Measurements from ENCODE around the gene SOS2. TPM values are rescaled to one million over a fixed set of nuclear protein-coding genes. Genes with fewer than 3 reads are reported as not detected.
A peak's percentile ranks its signal among the peaks of the same experiment; 100 is the strongest.

Gene SOS2
- polyA plus RNA-seq, 4 donors, result 9.5 to 25.7 (median 21.7) TPM

GRCh38 chr14:50121486-50121885 lies 109.9 kb downstream of the SOS2 start:
- H3K27me3 ChIP-seq (ENCODE audit: control insufficient read depth in 3 of 3, insufficient read depth in 3 of 3, low read length in 3 of 3), result no peaks in the 10 kb centered on the region
- DNase-seq (no peak), FAIRE-seq (no peak)
- 91 to 95% (median 94%) methylated on average over 5 of the region's 5 CpGs for WGBS, 3 donors
- H3K4me3 ChIP-seq (ENCODE audit: low read depth in 1 of 3, low read length in 3 of 3), result no peak overlapping the region
- peaks cover 4 to 11% (median 10%) of the 10 kb centered on the region in 3 donors for H3K36me3 ChIP-seq (ENCODE audit: control insufficient read depth in 3 of 3, insufficient read depth in 2 of 3, low read depth in 1 of 3, low read length in 3 of 3)
- H3K9me3 ChIP-seq (ENCODE audit: control insufficient read depth in 2 of 2, insufficient read depth in 1 of 2, low read depth in 1 of 2, low read length in 1 of 2), result no peaks in the 10 kb centered on the region
- no peak overlapping the region for H3K27ac ChIP-seq (ENCODE audit: low read depth in 1 of 3, low read length in 2 of 3)
- peaks cover 0 to 5% (median 0%) of the 10 kb centered on the region in 3 donors for H3K4me1 ChIP-seq (ENCODE audit: control insufficient read depth in 3 of 3, insufficient read depth in 2 of 3, low read depth in 1 of 3, low read length in 2 of 3)

- H3K4me1 ChIP-seq (ENCODE audit: control insufficient read depth in 3 of 3, insufficient read depth in 2 of 3, low read depth in 1 of 3, low read length in 2 of 3), result peaks cover 0 to 5% (median 0%) of the 10 kb centered on the region in 3 donors
- DNase-seq (no peak), FAIRE-seq (no peak)
- 87 to 93% (median 90%) methylated on average over 2 of the region's 2 CpGs for WGBS, 3 donors
- no peaks in the 10 kb centered on the region for H3K9me3 ChIP-seq (ENCODE audit: control insufficient read depth in 2 of 2, insufficient read depth in 1 of 2, low read depth in 1 of 2, low read length in 1 of 2)
- no peak overlapping the region for H3K4me3 ChIP-seq (ENCODE audit: low read depth in 1 of 3, low read length in 3 of 3)
- H3K27ac ChIP-seq (ENCODE audit: low read depth in 1 of 3, low read length in 2 of 3), result peak overlapping the region in 1 of 3 donors; percentile 97
- peaks cover 6 to 21% (median 12%) of the 10 kb centered on the region in 3 donors for H3K36me3 ChIP-seq (ENCODE audit: control insufficient read depth in 3 of 3, insufficient read depth in 2 of 3, low read depth in 1 of 3, low read length in 3 of 3)
- H3K27me3 ChIP-seq (ENCODE audit: control insufficient read depth in 3 of 3, insufficient read depth in 3 of 3, low read length in 3 of 3), result no peaks in the 10 kb centered on the region
Observed at GRCh38 chr14:50117456-50117855, 113.9 kb downstream of the SOS2 start.

GRCh38 chr14:50116966-50117365 lies 114.4 kb downstream of the SOS2 start:
- FAIRE-seq, result no peak
- Histone ChIP-seq H3K4me1 (ENCODE audit: control insufficient read depth in 3 of 3, insufficient read depth in 2 of 3, low read depth in 1 of 3, low read length in 2 of 3) (peaks cover 0 to 5% (median 0%) of the 10 kb centered on the region in 3 donors), H3K4me3 (ENCODE audit: low read depth in 1 of 3, low read length in 3 of 3) (peak overlapping the region in 1 of 3 donors; percentile 95), H3K9me3 (ENCODE audit: control insufficient read depth in 2 of 2, insufficient read depth in 1 of 2, low read depth in 1 of 2, low read length in 1 of 2) (no peaks in the 10 kb centered on the region), H3K36me3 (ENCODE audit: control insufficient read depth in 3 of 3, insufficient read depth in 2 of 3, low read depth in 1 of 3, low read length in 3 of 3) (peaks cover 6 to 23% (median 15%) of the 10 kb centered on the region in 3 donors), H3K27ac (ENCODE audit: low read depth in 1 of 3, low read length in 2 of 3) (peak overlapping the region; percentile 62 to 99 (median 97)), H3K27me3 (ENCODE audit: control insufficient read depth in 3 of 3, insufficient read depth in 3 of 3, low read length in 3 of 3) (no peaks in the 10 kb centered on the region)
- WGBS, 3 donors, result 5 to 24% (median 11%) methylated on average over 2 of the region's 2 CpGs
- peak in 1 of 2 donors; percentile 24 for DNase-seq

- FAIRE-seq, result no peak
- peak; percentile 93 to 98 for DNase-seq
- H3K9me3 ChIP-seq (ENCODE audit: control insufficient read depth in 2 of 2, insufficient read depth in 1 of 2, low read depth in 1 of 2, low read length in 1 of 2), result no peaks in the 10 kb centered on the region
- peak within 1 kb of the TSS; percentile 65 to 99 (median 97) for H3K27ac ChIP-seq (ENCODE audit: low read depth in 1 of 3, low read length in 2 of 3)
- H3K4me3 ChIP-seq (ENCODE audit: low read depth in 1 of 3, low read length in 3 of 3), result peak within 1 kb of the TSS; percentile 74 to 95 (median 91)
- H3K4me1 ChIP-seq (ENCODE audit: control insufficient read depth in 3 of 3, insufficient read depth in 2 of 3, low read depth in 1 of 3, low read length in 2 of 3), result peaks cover 0 to 5% (median 0%) of the 10 kb centered on the region in 3 donors
- peaks cover 6 to 25% (median 19%) of the 10 kb centered on the region in 3 donors for H3K36me3 ChIP-seq (ENCODE audit: control insufficient read depth in 3 of 3, insufficient read depth in 2 of 3, low read depth in 1 of 3, low read length in 3 of 3)
- no peaks in the 10 kb centered on the region for H3K27me3 ChIP-seq (ENCODE audit: control insufficient read depth in 3 of 3, insufficient read depth in 3 of 3, low read length in 3 of 3)
- WGBS, 3 donors, result 0 to 1% (median 0%) methylated on average over 58 to 63 of the region's 63 CpGs
Observed at GRCh38 chr14:50116181-50116956, 115.0 kb downstream of the SOS2 start, which contains the start of gene VCPKMT. VCPKMT (minus strand) TSS chr14:50116572; CDS start chr14:50116552, 20 bp downstream.

GRCh38 chr14:50113381-50114035 lies 117.9 kb downstream of the SOS2 start:
- peaks cover 10 to 30% (median 23%) of the 10 kb centered on the region in 3 donors for H3K36me3 ChIP-seq (ENCODE audit: control insufficient read depth in 3 of 3, insufficient read depth in 2 of 3, low read depth in 1 of 3, low read length in 3 of 3)
- FAIRE-seq, result no peak

GRCh38 chr14:50110323-50111037 lies 120.9 kb downstream of the SOS2 start:
- WGBS, 3 donors, result 80 to 91% (median 86%) methylated on average over 4 of the region's 4 CpGs
- Histone ChIP-seq H3K4me1 (ENCODE audit: control insufficient read depth in 3 of 3, insufficient read depth in 2 of 3, low read depth in 1 of 3, low read length in 2 of 3) (no peaks in the 10 kb centered on the region), H3K27me3 (ENCODE audit: control insufficient read depth in 3 of 3, insufficient read depth in 3 of 3, low read length in 3 of 3) (no peaks in the 10 kb centered on the region), H3K4me3 (ENCODE audit: low read depth in 1 of 3, low read length in 3 of 3) (no peak overlapping the region), H3K9me3 (ENCODE audit: control insufficient read depth in 2 of 2, insufficient read depth in 1 of 2, low read depth in 1 of 2, low read length in 1 of 2) (no peaks in the 10 kb centered on the region), H3K27ac (ENCODE audit: low read depth in 1 of 3, low read length in 2 of 3) (no peak overlapping the region), H3K36me3 (ENCODE audit: control insufficient read depth in 3 of 3, insufficient read depth in 2 of 3, low read depth in 1 of 3, low read length in 3 of 3) (peaks cover 9 to 34% (median 19%) of the 10 kb centered on the region in 3 donors)
- FAIRE-seq (no peak), DNase-seq (no peak)

More at GRCh38 chr14:50113381-50114035, 117.9 kb downstream of the SOS2 start:
- no peak for DNase-seq
- H3K27ac ChIP-seq (ENCODE audit: low read depth in 1 of 3, low read length in 2 of 3), result no peak overlapping the region
- H3K27me3 ChIP-seq (ENCODE audit: control insufficient read depth in 3 of 3, insufficient read depth in 3 of 3, low read length in 3 of 3), result no peaks in the 10 kb centered on the region
- peaks cover 0 to 5% (median 0%) of the 10 kb centered on the region in 3 donors for H3K4me1 ChIP-seq (ENCODE audit: control insufficient read depth in 3 of 3, insufficient read depth in 2 of 3, low read depth in 1 of 3, low read length in 2 of 3)
- 60 to 73% (median 67%) methylated on average over 4 of the region's 4 CpGs for WGBS, 3 donors
- no peak overlapping the region for H3K4me3 ChIP-seq (ENCODE audit: low read depth in 1 of 3, low read length in 3 of 3)
- no peaks in the 10 kb centered on the region for H3K9me3 ChIP-seq (ENCODE audit: control insufficient read depth in 2 of 2, insufficient read depth in 1 of 2, low read depth in 1 of 2, low read length in 1 of 2)

GRCh38 chr14:50109342-50109741 lies 122.0 kb downstream of the SOS2 start:
- H3K36me3 ChIP-seq (ENCODE audit: control insufficient read depth in 3 of 3, insufficient read depth in 2 of 3, low read depth in 1 of 3, low read length in 3 of 3), result peaks cover 9 to 31% (median 15%) of the 10 kb centered on the region in 3 donors

GRCh38 chr14:50107850-50108249 lies 123.5 kb downstream of the SOS2 start:
- H3K27ac ChIP-seq (ENCODE audit: low read depth in 1 of 3, low read length in 2 of 3), result no peak overlapping the region
- no peak for DNase-seq
- no peak for FAIRE-seq
- H3K27me3 ChIP-seq (ENCODE audit: control insufficient read depth in 3 of 3, insufficient read depth in 3 of 3, low read length in 3 of 3), result no peaks in the 10 kb centered on the region
- peaks cover 7 to 26% (median 12%) of the 10 kb centered on the region in 3 donors for H3K36me3 ChIP-seq (ENCODE audit: control insufficient read depth in 3 of 3, insufficient read depth in 2 of 3, low read depth in 1 of 3, low read length in 3 of 3)
- WGBS, 3 donors, result 85 to 97% (median 88%) methylated on average over 2 of the region's 2 CpGs
- H3K4me3 ChIP-seq (ENCODE audit: low read depth in 1 of 3, low read length in 3 of 3), result no peak overlapping the region
- H3K4me1 ChIP-seq (ENCODE audit: control insufficient read depth in 3 of 3, insufficient read depth in 2 of 3, low read depth in 1 of 3, low read length in 2 of 3), result peaks cover 0 to 7% (median 0%) of the 10 kb centered on the region in 3 donors
- no peaks in the 10 kb centered on the region for H3K9me3 ChIP-seq (ENCODE audit: control insufficient read depth in 2 of 2, insufficient read depth in 1 of 2, low read depth in 1 of 2, low read length in 1 of 2)

More at GRCh38 chr14:50109342-50109741, 122.0 kb downstream of the SOS2 start:
- FAIRE-seq (no peak), DNase-seq (no peak)
- WGBS, 3 donors, result 75 to 86% (median 76%) methylated on average over 6 of the region's 6 CpGs
- Histone ChIP-seq H3K27ac (ENCODE audit: low read depth in 1 of 3, low read length in 2 of 3) (no peak overlapping the region), H3K4me3 (ENCODE audit: low read depth in 1 of 3, low read length in 3 of 3) (no peak overlapping the region), H3K4me1 (ENCODE audit: control insufficient read depth in 3 of 3, insufficient read depth in 2 of 3, low read depth in 1 of 3, low read length in 2 of 3) (peaks cover 0 to 2% (median 0%) of the 10 kb centered on the region in 3 donors), H3K9me3 (ENCODE audit: control insufficient read depth in 2 of 2, insufficient read depth in 1 of 2, low read depth in 1 of 2, low read length in 1 of 2) (no peaks in the 10 kb centered on the region), H3K27me3 (ENCODE audit: control insufficient read depth in 3 of 3, insufficient read depth in 3 of 3, low read length in 3 of 3) (no peaks in the 10 kb centered on the region)
